Suppressor macrophage treated with lipopolysaccharide for 1 hour (primary cell): ENCODE results near the gene SLC6A17.
A peak's percentile ranks its signal among the peaks of the same experiment; 100 is the strongest.

Experiments
- DNase-seq, 3 donors: peaks; one replicate each; pipeline ENCODE4 v3.0.0-alpha.2; 2020 to 2022

Gene SLC6A17

GRCh38 chr1:110176299-110176956 is 26.1 kb downstream of the SLC6A17 start:
- DNase-seq = peak; percentile 30 to 38 (median 30)

- no peak for DNase-seq
Measured at GRCh38 chr1:110177775-110178174, 27.5 kb downstream of the SLC6A17 start.

- DNase-seq = no peak
Measured at GRCh38 chr1:110183642-110184167, 33.4 kb downstream of the SLC6A17 start.

GRCh38 chr1:110184446-110184845 is 34.2 kb downstream of the SLC6A17 start:
- DNase-seq = peak; percentile 34 to 39 (median 34)

- no peak for DNase-seq
Measured at GRCh38 chr1:110185181-110185580, 34.9 kb downstream of the SLC6A17 start.

GRCh38 chr1:110186558-110186957 is 36.3 kb downstream of the SLC6A17 start:
- no peak for DNase-seq

- no peak for DNase-seq
Measured at GRCh38 chr1:110187139-110187890, 37.0 kb downstream of the SLC6A17 start.

GRCh38 chr1:110188035-110188618 is 37.8 kb downstream of the SLC6A17 start:
- DNase-seq = no peak

GRCh38 chr1:110189181-110189580 is 38.9 kb downstream of the SLC6A17 start:
- no peak for DNase-seq

- DNase-seq = no peak
Measured at GRCh38 chr1:110190282-110190929, 40.1 kb downstream of the SLC6A17 start.

GRCh38 chr1:110192541-110192940 is 42.2 kb downstream of the SLC6A17 start:
- no peak for DNase-seq

- DNase-seq = no peak
Measured at GRCh38 chr1:110195196-110195595, 44.9 kb downstream of the SLC6A17 start.

- peak; percentile 53 to 68 (median 58) for DNase-seq
Measured at GRCh38 chr1:110196917-110197765, 46.8 kb downstream of the SLC6A17 start.

GRCh38 chr1:110197905-110198629 is 47.8 kb downstream of the SLC6A17 start:
- no peak for DNase-seq

GRCh38 chr1:110198746-110199145 is 48.5 kb downstream of the SLC6A17 start:
- no peak for DNase-seq

GRCh38 chr1:110200190-110200589 is 49.9 kb downstream of the SLC6A17 start:
- no peak for DNase-seq

GRCh38 chr1:110200666-110201065 is 50.4 kb downstream of the SLC6A17 start:
- DNase-seq = no peak

GRCh38 chr1:110201157-110201825 is 51.0 kb downstream of the SLC6A17 start:
- no peak for DNase-seq

- DNase-seq = peak; percentile 74 to 83 (median 76)
Measured at GRCh38 chr1:110203021-110203661, 52.8 kb downstream of the SLC6A17 start.

- DNase-seq = no peak
Measured at GRCh38 chr1:110205156-110205555, 54.9 kb downstream of the SLC6A17 start.
